T-cell (primary cell): ENCODE data around the gene POU2F3. TPM values are rescaled to one million over a fixed set of nuclear protein-coding genes. Genes with fewer than 3 reads are reported as not detected.

ENCODE experiments used
- ATAC-seq, 4 experiments: fragments of 200-7000 bp in 3 of 4; fragments of 150-1000 bp in 1 of 4; cut with Tn5 transposase; replicated peaks in 1 of 4; 1 replicate in 3 of 4; 2 replicates in 1 of 4; pipeline ENCODE4 v1.10.0; 2021; ENCODE audit warnings: moderate library complexity in 3 of 4, mild to moderate bottlenecking in 2 of 4, moderate number of reproducible peaks in 1 of 4
- CTCF ChIA-PET, 2 donors: fragments of 300-600 bp; sonication (Branson Sonifier 250); formaldehyde crosslinking; loops; one replicate each; lab custom pipeline; 2022; ENCODE audit warnings: antibody characterized with exemption in 2 of 2; lab: Charles Lee
- POLR2A ChIA-PET, 2 donors: fragments of 300-600 bp; sonication (Branson Sonifier 250); formaldehyde crosslinking; loops; one replicate each; lab custom pipeline; 2022; ENCODE audit warnings: antibody characterized with exemption in 2 of 2; lab: Charles Lee
- DNase-seq, 35 experiments: peaks; one replicate each; pipeline versions ENCODE4 v3.0.0 to v3.0.0-alpha.2; 2013 to 2023
- H3K27ac ChIP-seq: one replicate; pipeline ENCODE4 v1.5.1; 2013; ENCODE audit warnings: low read length
- H3K27me3 ChIP-seq, 2 experiments: replicated peaks in 1 of 2; 1 replicate in 1 of 2; 2 replicates in 1 of 2; pipeline versions ENCODE4 v1.6.1 to v1.7.0; 2013; ENCODE audit warnings: low read length in 1 of 2, mixed read lengths in 1 of 2; ENCODE audit not compliant: control insufficient read depth in 2 of 2, insufficient read depth in 2 of 2; ENCODE audit errors: extremely low read depth in 1 of 2
- H3K36me3 ChIP-seq, 2 donors: 1 replicate in 1 of 2; 2 replicates in 1 of 2; pipeline versions ENCODE4 v1.6.1 to v1.7.0; 2013; ENCODE audit warnings: low read length in 1 of 2; ENCODE audit not compliant: control insufficient read depth in 2 of 2, insufficient read depth in 1 of 2; ENCODE audit errors: extremely low read depth in 1 of 2
- H3K4me1 ChIP-seq, 2 experiments: 1 replicate in 1 of 2; 2 replicates in 1 of 2; pipeline versions ENCODE4 v1.6.1 to v1.7.0; 2013; ENCODE audit warnings: low read length in 2 of 2, mixed read lengths in 1 of 2; ENCODE audit not compliant: insufficient read depth in 2 of 2, control insufficient read depth in 1 of 2; ENCODE audit errors: extremely low read depth in 1 of 2
- H3K4me3 ChIP-seq, 2 donors: 1 replicate in 1 of 2; 2 replicates in 1 of 2; pipeline versions ENCODE4 v1.5.1 to v1.7.0; 2013; ENCODE audit warnings: mild to moderate bottlenecking in 2 of 2, low read length in 1 of 2, moderate library complexity in 1 of 2; ENCODE audit not compliant: control insufficient read depth in 1 of 2; ENCODE audit errors: extremely low read depth in 1 of 2
- H3K9me3 ChIP-seq: 2 replicates; pipeline ENCODE4 v1.7.0; 2013
- H3K27ac Mint-ChIP-seq, 2 donors: one replicate each; pipeline ENCODE4 v1.8.0; 2020 to 2021; ENCODE audit warnings: mild to moderate bottlenecking in 2 of 2, mixed read lengths in 2 of 2
- H3K27me3 Mint-ChIP-seq, 2 donors: one replicate each; pipeline ENCODE4 v1.8.0; 2021 to 2022; ENCODE audit warnings: mixed read lengths in 2 of 2
- H3K36me3 Mint-ChIP-seq: one replicate; pipeline ENCODE4 v1.8.0; 2021; ENCODE audit warnings: mixed read lengths
- H3K4me1 Mint-ChIP-seq, 3 donors: one replicate each; pipeline ENCODE4 v1.8.0; 2020 to 2022; ENCODE audit warnings: mixed read lengths in 3 of 3, mild to moderate bottlenecking in 1 of 3
- H3K4me3 Mint-ChIP-seq, 3 donors: one replicate each; pipeline ENCODE4 v1.8.0; 2020 to 2022; ENCODE audit warnings: mild to moderate bottlenecking in 3 of 3, mixed read lengths in 3 of 3, moderate library complexity in 3 of 3
- H3K9me3 Mint-ChIP-seq, 3 donors: one replicate each; pipeline ENCODE4 v1.8.0; 2020 to 2022; ENCODE audit warnings: mixed read lengths in 3 of 3
- WGBS: methylation state at CpG from one replicate; pipeline ENCODE4 v1.1.5; 2013; ENCODE audit warnings: missing lambda C conversion rate; ENCODE audit not compliant: insufficient coverage; 5-methylcytosine and 5-hydroxymethylcytosine counted together
- total RNA-seq, 35 experiments: library from RNA in 6 of 35; stranded (reverse) in 6 of 35; fragments of 120-200 nt in 1 of 35; gene quantifications; one replicate each; pipeline versions ENCODE4 v1.2.1 to v1.2.4 and lab custom pipeline; 2013 to 2026

The POU2F3 gene
- total RNA-seq, 5 donors from 2014 or later (not counting 1 experiment from before 2014, with no cell fraction given): not detected

GRCh38 chr11:120214581-120214980 lies 25.4 kb upstream of the POU2F3 start:
- 100% methylated on average over 4 of the region's 7 CpGs for WGBS

DNA sequence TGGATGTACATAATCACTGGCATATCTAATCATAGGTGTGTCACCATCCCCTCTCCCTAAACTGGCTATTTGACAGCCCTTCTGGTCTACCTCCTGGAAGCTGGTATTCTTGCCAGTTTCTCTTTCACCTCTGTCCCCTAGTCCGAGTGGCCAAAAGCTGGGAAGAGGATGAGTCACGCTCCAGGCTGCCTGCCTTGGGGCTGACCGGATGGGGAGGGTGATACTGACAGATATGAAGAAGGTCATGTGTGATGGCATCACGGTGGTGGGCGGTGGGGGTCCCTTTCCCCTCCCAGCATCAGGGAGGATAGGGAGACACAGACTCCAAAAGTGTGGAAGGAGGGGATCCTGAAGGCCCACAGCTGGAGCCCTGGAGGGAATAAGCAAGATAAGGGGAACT lies 24.3 kb upstream of the POU2F3 start:
- ChIA-PET POLR2A (no interaction called here), CTCF (interaction anchor here in 1 of 2 donors (1.1 kb wide), 1 partner anchor 14 kb away, joined by 7 read pairs; no protein-coding TSS in a partner anchor)
- WGBS: 92% methylated on average over 3 of the region's 5 CpGs

More at GRCh38 chr11:120214581-120214980, 25.4 kb upstream of the POU2F3 start:
- Mint-ChIP-seq H3K9me3 (no peaks in the 10 kb centered on the region), H3K4me1 (peaks cover 14 to 19% (median 15%) of the 10 kb centered on the region in 3 donors), H3K27me3 (peaks cover 0 to 12% of the 10 kb centered on the region in 2 donors), H3K27ac (no peak overlapping the region), H3K36me3 (no peaks in the 10 kb centered on the region), H3K4me3 (no peak overlapping the region)
- CTCF ChIA-PET: no interaction called here
- POLR2A ChIA-PET: interaction anchor here in 1 of 2 donors (0.5 kb wide), 1 partner anchor 21 kb away, joined by 4 read pairs; no protein-coding TSS in a partner anchor
- ATAC-seq (no peak), DNase-seq (no peak)
- peaks cover 0 to 22% of the 10 kb centered on the region in 2 experiments for H3K27me3 ChIP-seq
- H3K4me3 ChIP-seq: no peak overlapping the region
- H3K36me3 ChIP-seq: no peaks in the 10 kb centered on the region
- peaks cover 0 to 19% of the 10 kb centered on the region in 2 experiments for H3K4me1 ChIP-seq
- H3K9me3 ChIP-seq: no peaks in the 10 kb centered on the region
- H3K27ac ChIP-seq: no peak overlapping the region

DNA sequence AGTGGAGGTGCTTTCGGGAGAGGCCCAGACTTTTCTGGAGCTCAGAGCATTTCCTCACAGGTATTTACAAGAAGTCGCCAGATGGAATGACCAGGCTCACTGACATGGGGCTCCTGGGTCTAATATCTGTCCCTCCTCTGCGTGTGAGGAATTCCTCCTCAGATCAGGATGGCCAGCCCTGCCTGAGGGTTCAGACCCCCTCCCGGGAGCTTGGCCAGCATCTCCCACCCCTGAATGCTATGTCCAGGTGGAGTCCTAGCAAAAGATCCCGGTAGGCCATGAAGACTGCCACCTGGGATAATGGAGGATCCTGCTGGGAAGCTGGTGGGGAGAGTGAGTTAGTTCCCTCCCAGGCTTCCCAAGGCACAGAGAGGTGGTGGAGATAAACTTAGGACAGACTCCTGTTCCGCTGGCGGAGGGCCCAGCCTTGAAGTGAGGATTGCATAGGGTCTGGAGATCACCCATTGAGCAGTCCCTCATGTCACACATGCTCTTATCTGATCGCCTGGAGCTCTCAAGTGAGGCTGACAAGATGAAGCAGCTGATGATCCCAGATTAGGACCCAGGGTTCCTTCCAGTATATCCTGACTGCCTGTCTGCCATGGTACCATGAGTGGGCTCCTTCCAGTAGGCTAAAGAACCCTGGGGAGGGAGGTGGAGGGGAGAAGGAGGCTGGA lies 23.4 kb upstream of the POU2F3 start:
- peaks cover 0 to 11% of the 10 kb centered on the region in 2 experiments for H3K27me3 ChIP-seq
- H3K9me3 Mint-ChIP-seq: no peaks in the 10 kb centered on the region
- H3K27me3 Mint-ChIP-seq: peaks cover 0 to 3% of the 10 kb centered on the region in 2 donors
- no peak overlapping the region for H3K4me3 Mint-ChIP-seq
- DNase-seq: no peak
- H3K36me3 Mint-ChIP-seq: no peaks in the 10 kb centered on the region
- H3K9me3 ChIP-seq: no peaks in the 10 kb centered on the region
- ChIA-PET CTCF (no interaction called here), POLR2A (no interaction called here)
- no peak overlapping the region for H3K27ac ChIP-seq
- H3K4me3 ChIP-seq: no peak overlapping the region
- no peak for ATAC-seq
- no peaks in the 10 kb centered on the region for H3K36me3 ChIP-seq
- H3K4me1 ChIP-seq: peaks cover 0 to 7% of the 10 kb centered on the region in 2 experiments
- H3K4me1 Mint-ChIP-seq: peaks cover 5 to 9% (median 6%) of the 10 kb centered on the region in 3 donors
- WGBS: 94% methylated on average over 3 of the region's 8 CpGs
- H3K27ac Mint-ChIP-seq: no peak overlapping the region

More for the DNA sequence above, 24.3 kb upstream of the POU2F3 start:
- ATAC-seq: no peak
- Histone ChIP-seq H3K4me3 (no peak overlapping the region), H3K27ac (no peak overlapping the region), H3K9me3 (no peaks in the 10 kb centered on the region), H3K27me3 (peaks cover 0 to 14% of the 10 kb centered on the region in 2 experiments), H3K4me1 (peaks cover 0 to 11% of the 10 kb centered on the region in 2 experiments), H3K36me3 (no peaks in the 10 kb centered on the region)
- no peak for DNase-seq
- Mint-ChIP-seq H3K27me3 (peaks cover 0 to 5% of the 10 kb centered on the region in 2 donors), H3K27ac (no peak overlapping the region), H3K36me3 (no peaks in the 10 kb centered on the region), H3K9me3 (no peaks in the 10 kb centered on the region), H3K4me3 (no peak overlapping the region), H3K4me1 (peaks cover 6 to 12% (median 7%) of the 10 kb centered on the region in 3 donors)

- Histone ChIP-seq H3K27me3 (peaks cover 0 to 6% of the 10 kb centered on the region in 2 experiments), H3K4me3 (no peak overlapping the region), H3K36me3 (no peaks in the 10 kb centered on the region), H3K4me1 (no peaks in the 10 kb centered on the region), H3K27ac (no peak overlapping the region), H3K9me3 (no peaks in the 10 kb centered on the region)
- ATAC-seq (no peak), DNase-seq (no peak)
- CTCF ChIA-PET: no interaction called here
- no peak overlapping the region for H3K4me3 Mint-ChIP-seq
- no peaks in the 10 kb centered on the region for H3K9me3 Mint-ChIP-seq
- WGBS: 95% methylated on average over 8 of the region's 12 CpGs
- no peaks in the 10 kb centered on the region for H3K4me1 Mint-ChIP-seq
- no peaks in the 10 kb centered on the region for H3K36me3 Mint-ChIP-seq
- POLR2A ChIA-PET: no interaction called here
- H3K27me3 Mint-ChIP-seq: no peaks in the 10 kb centered on the region
- H3K27ac Mint-ChIP-seq: no peak overlapping the region
Measured at GRCh38 chr11:120217526-120217925, 22.4 kb upstream of the POU2F3 start.

DNA sequence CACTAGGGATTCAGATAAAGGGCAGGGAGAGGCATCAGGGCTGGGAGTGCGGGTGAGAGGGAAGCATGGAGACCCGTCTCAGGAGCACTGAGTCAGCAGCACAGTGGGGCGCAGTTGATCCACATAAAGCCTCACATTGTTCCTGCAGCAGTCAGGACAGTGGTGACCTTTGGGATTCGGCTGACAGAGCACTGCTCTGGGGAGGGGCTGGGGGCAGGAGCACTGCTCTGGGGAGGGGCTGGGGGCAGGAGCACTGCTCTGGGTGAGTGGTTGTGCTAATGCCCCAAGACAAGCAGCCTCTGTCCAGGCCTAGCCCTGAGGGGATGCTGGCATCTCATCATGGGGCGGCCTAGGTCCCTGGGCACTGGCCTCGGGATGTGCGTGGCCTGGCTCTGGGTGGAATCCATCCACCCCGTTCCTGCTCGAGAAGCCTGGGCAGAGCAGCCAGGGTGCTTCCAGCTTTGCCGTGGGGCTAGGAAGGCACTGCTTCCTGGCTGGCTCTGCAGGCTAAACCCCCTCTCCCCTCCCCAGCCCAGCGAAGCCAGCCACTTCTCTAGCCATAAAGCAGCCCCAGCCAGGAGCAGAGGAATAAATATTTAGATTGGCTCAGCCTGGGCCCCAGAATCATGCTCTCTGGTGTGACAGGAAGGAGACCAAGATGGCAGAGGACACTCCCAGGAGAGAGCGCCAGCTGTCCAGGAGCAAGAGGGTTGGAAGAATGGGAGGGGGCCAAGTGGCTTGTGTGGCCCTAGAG lies 21.8 kb upstream of the POU2F3 start:
- DNase-seq (no peak), ATAC-seq (peak in 1 of 4 experiments; percentile 12)
- no peaks in the 10 kb centered on the region for H3K36me3 ChIP-seq
- H3K27me3 ChIP-seq: peaks cover 0 to 6% of the 10 kb centered on the region in 2 experiments
- H3K27ac Mint-ChIP-seq: no peak overlapping the region
- H3K9me3 Mint-ChIP-seq: no peaks in the 10 kb centered on the region
- no peaks in the 10 kb centered on the region for H3K4me1 Mint-ChIP-seq
- no peak overlapping the region for H3K4me3 ChIP-seq
- no peaks in the 10 kb centered on the region for H3K9me3 ChIP-seq
- no peaks in the 10 kb centered on the region for H3K36me3 Mint-ChIP-seq
- no peaks in the 10 kb centered on the region for H3K4me1 ChIP-seq
- ChIA-PET CTCF (no interaction called here), POLR2A (no interaction called here)
- H3K27me3 Mint-ChIP-seq: no peaks in the 10 kb centered on the region
- no peak overlapping the region for H3K4me3 Mint-ChIP-seq
- H3K27ac ChIP-seq: no peak overlapping the region
- WGBS: 90% methylated on average over 8 of the region's 12 CpGs

DNA sequence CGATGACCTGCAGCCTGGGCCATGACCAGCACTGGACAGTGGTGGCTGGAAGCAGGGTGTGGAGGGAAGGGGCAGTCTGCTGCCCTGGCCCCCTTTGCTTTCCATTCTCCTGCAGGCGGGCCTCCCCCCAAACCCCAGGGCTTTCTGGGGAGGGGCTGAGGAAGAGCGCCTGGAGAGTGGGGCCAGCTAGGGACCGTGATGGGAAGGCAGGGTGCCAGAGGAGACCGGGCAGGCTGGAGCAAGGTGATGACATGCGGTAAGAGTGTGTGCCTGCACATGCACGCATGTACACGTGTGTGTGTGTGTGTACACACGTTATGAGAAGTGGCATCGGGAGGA lies 21.3 kb upstream of the POU2F3 start:
- no peak for ATAC-seq
- H3K27me3 ChIP-seq: peaks cover 0 to 6% of the 10 kb centered on the region in 2 experiments
- no peak overlapping the region for H3K4me3 ChIP-seq
- CTCF ChIA-PET: interaction anchor here in 1 of 2 donors (0.7 kb wide), 1 partner anchor 474 kb away, joined by 3 read pairs; no protein-coding TSS in a partner anchor
- Mint-ChIP-seq H3K4me3 (no peak overlapping the region), H3K36me3 (no peaks in the 10 kb centered on the region), H3K4me1 (no peaks in the 10 kb centered on the region), H3K27ac (no peak overlapping the region), H3K9me3 (no peaks in the 10 kb centered on the region), H3K27me3 (peaks cover 0 to under 1% of the 10 kb centered on the region in 2 donors)
- no peaks in the 10 kb centered on the region for H3K9me3 ChIP-seq
- no peaks in the 10 kb centered on the region for H3K4me1 ChIP-seq
- WGBS: 82% methylated on average over 7 of the region's 10 CpGs
- POLR2A ChIA-PET: no interaction called here
- H3K27ac ChIP-seq: no peak overlapping the region
- H3K36me3 ChIP-seq: no peaks in the 10 kb centered on the region
- no peak for DNase-seq
